Brain pericyte (primary cell): ENCODE measurements around the gene TANK.
"Not testable (repeated sequence)": the region's sequence is repeated elsewhere in the genome, so short reads cannot be mapped to it uniquely, and the experiment has no call there.

Experiments used
- DNase-seq: peaks from one replicate; pipeline ENCODE4 v3.0.0-alpha.2; 2012; ENCODE audit warnings: low read depth, low spot score

Gene TANK

DNA sequence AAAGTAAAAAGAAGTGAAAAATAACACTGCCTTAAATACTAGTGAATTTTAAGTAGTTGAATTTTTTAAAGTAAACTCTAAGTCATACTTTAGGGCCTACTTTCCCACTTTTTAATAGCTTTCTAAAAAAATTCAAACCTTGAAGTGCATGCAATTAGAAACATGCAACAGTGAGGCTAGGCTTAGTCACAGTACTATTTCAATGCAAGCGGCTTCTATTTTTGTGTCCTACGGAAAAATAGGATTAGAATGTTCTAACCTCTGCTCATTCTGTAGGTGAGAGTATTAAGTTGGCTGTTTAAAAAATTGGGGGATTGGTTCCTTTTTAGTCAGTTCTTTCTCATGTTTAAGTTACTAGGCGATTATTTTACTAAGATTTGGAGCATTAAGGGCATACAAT, 108.9 kb downstream of the TANK start:
- no peak for DNase-seq

DNA sequence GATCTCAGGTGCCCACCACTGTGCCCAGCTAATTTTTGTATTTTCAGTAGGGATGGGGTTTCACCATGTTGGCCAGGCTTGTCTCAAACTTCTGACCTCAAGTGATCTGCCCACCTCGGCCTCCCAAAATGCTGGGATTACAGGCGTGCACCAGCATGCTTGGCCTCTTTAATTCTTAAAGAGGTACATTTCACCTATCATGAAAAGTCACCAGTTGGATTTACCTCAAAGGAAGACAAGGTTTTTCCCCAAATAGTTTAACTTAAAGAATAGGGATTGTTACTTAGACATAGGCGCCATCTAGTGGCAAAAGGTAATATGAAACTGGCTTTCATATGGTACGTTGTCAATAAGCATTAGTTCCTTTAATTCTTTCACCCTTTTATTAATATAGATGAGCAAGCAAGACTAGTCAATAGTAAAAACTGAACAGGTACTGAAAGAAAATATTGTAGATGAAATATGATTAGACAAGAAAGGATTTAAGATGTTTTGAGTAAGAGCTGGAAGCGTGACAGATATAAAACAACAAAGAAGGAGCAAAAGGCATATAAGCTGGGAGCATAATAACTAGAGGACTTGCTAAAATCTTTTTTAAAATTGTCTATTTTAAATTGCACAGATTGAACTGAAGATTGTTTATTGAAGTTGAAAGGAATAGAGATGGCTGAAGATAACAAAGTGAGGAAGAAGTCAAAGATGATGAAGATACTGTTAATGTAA, 113.0 kb downstream of the TANK start:
- DNase-seq: peak; percentile 27

GRCh38 chr2:161278564-161279229, 118.5 kb downstream of the TANK start:
- not testable (repeated sequence) for DNase-seq

DNA sequence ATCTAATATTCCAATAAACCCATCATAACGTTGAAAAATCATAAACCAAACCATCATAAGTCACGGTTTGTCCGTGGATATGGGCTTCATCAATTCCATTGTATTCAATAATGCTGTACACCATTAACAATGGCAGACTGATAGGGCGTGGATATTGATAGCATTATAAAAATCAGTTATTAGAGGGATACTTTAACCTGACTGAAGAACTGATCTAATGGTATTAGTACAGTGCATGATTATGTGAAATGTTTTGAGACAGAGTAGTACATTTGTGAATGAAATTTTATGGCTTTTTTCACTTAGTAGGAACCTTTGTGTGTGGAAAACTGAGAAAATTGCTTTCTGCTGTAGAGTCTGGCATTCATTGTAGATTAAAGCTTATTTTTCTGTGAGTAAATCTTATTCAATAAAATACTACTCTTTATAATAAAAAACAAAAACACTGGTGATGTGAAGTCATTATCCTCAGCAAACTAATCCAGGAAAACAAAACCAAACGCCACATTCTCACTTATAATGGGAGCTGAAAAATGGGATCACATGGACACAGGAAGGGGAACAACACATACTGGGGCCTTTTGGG, 119.1 kb downstream of the TANK start:
- DNase-seq: not testable (repeated sequence)

- not testable (repeated sequence) for DNase-seq
These were observed 120.7 kb downstream of the TANK start for GRCh38 chr2:161280906-161281323.

GRCh38 chr2:161281615-161282310, 121.5 kb downstream of the TANK start:
- not testable (repeated sequence) for DNase-seq

DNA sequence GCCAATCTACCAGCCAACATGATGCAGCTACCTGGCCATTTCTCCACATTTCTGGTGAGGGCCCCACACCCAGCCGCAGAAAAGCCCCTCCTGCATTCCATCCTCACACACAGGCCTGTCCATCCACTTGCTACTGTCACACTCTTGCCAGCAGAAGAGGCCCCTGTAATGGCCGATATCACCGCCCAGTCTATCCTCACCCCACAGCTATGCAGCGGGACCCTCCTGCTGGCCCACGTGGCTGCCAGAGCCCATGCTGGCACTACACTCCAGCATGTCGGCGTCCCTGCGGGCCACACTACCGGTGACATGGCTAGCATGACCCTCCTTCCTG, 122.0 kb downstream of the TANK start:
- DNase-seq: not testable (repeated sequence)

DNA sequence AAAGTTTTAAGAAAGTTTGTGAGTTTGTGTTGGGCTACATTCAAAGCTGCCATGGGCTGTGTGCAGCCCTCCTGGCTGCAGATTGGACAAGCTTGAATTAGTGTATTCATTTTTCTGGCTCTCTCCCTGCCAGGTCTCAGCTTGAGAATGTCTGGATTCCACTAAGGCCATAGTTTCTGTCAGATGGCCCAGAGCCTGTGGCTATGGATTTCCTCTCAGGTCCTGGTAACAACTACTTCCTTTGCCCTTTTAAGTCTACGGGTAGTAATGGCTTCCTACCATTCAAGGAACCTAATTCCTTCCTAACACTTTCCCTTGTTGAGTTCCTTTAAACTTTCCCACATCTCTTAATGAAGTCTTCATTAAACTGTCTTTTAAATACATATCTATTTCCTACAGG, 123.7 kb downstream of the TANK start:
- DNase-seq: no peak
